Spleen (tissue), 11 donors: ENCODE measurements around the gene CDKN1C. TPM values are rescaled to one million over a fixed set of nuclear protein-coding genes. Genes with fewer than 3 reads are reported as not detected.

Experiments
- DNase-seq: peaks from one replicate; pipeline ENCODE4 v3.0.0-alpha.2; 2020
- H3K27ac ChIP-seq, 8 donors: fragments of 200-600 bp; sonication (generic) in 7 of 8; 1 replicate in 4 of 8; 2 replicates in 4 of 8; pipeline versions ENCODE4 v1.5.0 to v1.8.0; 2016 to 2021; ENCODE audit warnings: inconsistent platforms in 4 of 8, mild to moderate bottlenecking in 4 of 8, moderate library complexity in 1 of 8
- H3K27me3 ChIP-seq, 7 donors: fragments of 200-600 bp; sonication (generic) in 6 of 7; replicated peaks in 1 of 7; 1 replicate in 4 of 7; 2 replicates in 3 of 7; pipeline versions ENCODE4 v1.5.0 to v1.8.0; 2016 to 2021; ENCODE audit warnings: inconsistent platforms in 3 of 7, mild to moderate bottlenecking in 1 of 7
- H3K36me3 ChIP-seq, 6 donors: fragments of 200-600 bp; sonication (generic) in 5 of 6; 1 replicate in 4 of 6; 2 replicates in 2 of 6; pipeline versions ENCODE4 v1.5.0 to v1.8.0; 2016 to 2021; ENCODE audit warnings: inconsistent platforms in 2 of 6
- H3K4me1 ChIP-seq, 6 donors: fragments of 200-600 bp; sonication (generic) in 5 of 6; 1 replicate in 3 of 6; 2 replicates in 3 of 6; pipeline versions ENCODE4 v1.5.0 to v1.8.0; 2016 to 2021; ENCODE audit warnings: inconsistent platforms in 3 of 6
- H3K4me3 ChIP-seq, 8 donors: fragments of 200-600 bp; sonication (generic) in 7 of 8; 1 replicate in 4 of 8; 2 replicates in 4 of 8; pipeline versions ENCODE4 v1.5.0 to v1.8.0; 2016 to 2021; ENCODE audit warnings: inconsistent platforms in 4 of 8, mild to moderate bottlenecking in 4 of 8, moderate library complexity in 2 of 8
- H3K9me3 ChIP-seq, 8 donors: fragments of 200-600 bp; sonication (generic) in 7 of 8; 1 replicate in 4 of 8; 2 replicates in 4 of 8; pipeline versions ENCODE4 v1.5.0 to v1.8.0; 2016 to 2021; ENCODE audit warnings: inconsistent platforms in 4 of 8
- CTCF ChIP-seq, 11 experiments: fragments of 200-600 bp in 7 of 11; fragments of 450-650 bp in 4 of 11; sonication (generic) in 4 of 11; IDR thresholded peaks in 8 of 11; conservative IDR thresholded peaks in 3 of 11; 1 replicate in 7 of 11; 2 replicates in 4 of 11; pipeline versions ENCODE4 v1.4.0 to v1.8.0; 2016 to 2021; ENCODE audit warnings: antibody characterized with exemption in 11 of 11, inconsistent platforms in 4 of 11, mild to moderate bottlenecking in 1 of 11
- POLR2A ChIP-seq, 3 donors: fragments of 450-650 bp; IDR thresholded peaks; one replicate each; pipeline ENCODE4 v1.5.1; 2017; ENCODE audit warnings: antibody characterized with exemption in 3 of 3, mild to moderate bottlenecking in 1 of 3
- POLR2AphosphoS5 ChIP-seq, 3 donors: sonication (generic); formaldehyde crosslinking; IDR thresholded peaks; one replicate each; pipeline ENCODE4 v1.5.1; 2017; ENCODE audit warnings: antibody characterized with exemption in 3 of 3
- WGBS, 5 donors: extraction: QIAGEN DNeasy Blood & Tissue Kit in 3 of 5; methylation state at CpG; one replicate each; pipeline versions ENCODE4 v1.1.5 to v1.1.7; 2013 to 2018; 5-methylcytosine and 5-hydroxymethylcytosine counted together
- intact Hi-C: fragments of 100-400 bp; cut with DNase I; formaldehyde crosslinking; loops from one replicate; pipeline ENCODE4 v1.15.0; 2023; ENCODE audit warnings: low total_unique reads
- polyA plus RNA-seq, 3 donors: library from polyadenylated mRNA; stranded (reverse); fragments of 200-250 nt; gene quantifications; one replicate each; pipeline ENCODE4 v1.2.1, GENCODE V29; 2013
- total RNA-seq, 7 donors: library from RNA; depleted of rRNA in 3 of 7; stranded (reverse); fragments of >200 nt in 3 of 7; fragmentation: NEBNext Ultra II Directional in 4 of 7; extraction: Animal tissue kit (Norgen Biotek cat#: 25700) in 4 of 7; gene quantifications; one replicate each; pipeline versions ENCODE4 v1.1.0 to v1.2.1, GENCODE V29; 2016 to 2021
- donor health status: healthy with polysubstance abuse.
- donor health status: DM: no; HTN: no; CAD: no; lungs with moderate emphysema.
- donor health status: DM: no; HTN: no; CAD: no.
- donor health status: Bipolar disorder and iron deficiency.
- donor health status: healthy.
- donor health status: DM: no; HTN: no; CAD: no.
- donor health status: DM: yes; HTN: yes; CAD: no.

Gene CDKN1C
- total and polyA plus RNA-seq, 10 donors: 5.4 to 40.4 (median 14.2) TPM

GRCh38 chr11:2847561-2847960, 38.0 kb downstream of the CDKN1C start:
- WGBS, 5 donors: 60 to 82% (median 76%) methylated on average over 13 to 21 of the region's 21 CpGs
- Histone ChIP-seq H3K27ac (no peak overlapping the region), H3K36me3 (peaks cover 0 to 12% (median 0%) of the 10 kb centered on the region in 6 donors), H3K27me3 (no peaks in the 10 kb centered on the region), H3K4me3 (no peak overlapping the region), H3K9me3 (no peaks in the 10 kb centered on the region), H3K4me1 (peaks cover 0 to 7% (median 0%) of the 10 kb centered on the region in 6 donors)
- intact Hi-C loops: no loop called here
- no peak for TF ChIP-seq POLR2AphosphoS5 (IDR thresholded peaks at IDR 0.05)
- no peak for TF ChIP-seq CTCF (IDR thresholded peaks at IDR 0.05 in 8 of 11, conservative IDR thresholded peaks at IDR 0.05 in 3 of 11)
- TF ChIP-seq POLR2A (IDR thresholded peaks at IDR 0.05): no peak
- no peak for DNase-seq

GRCh38 chr11:2846470-2846869, 39.1 kb downstream of the CDKN1C start:
- no peak for DNase-seq
- Histone ChIP-seq H3K9me3 (no peaks in the 10 kb centered on the region), H3K27ac (no peak overlapping the region), H3K36me3 (peaks cover 0 to 12% (median 0%) of the 10 kb centered on the region in 6 donors), H3K4me1 (peaks cover 0 to 7% (median 0%) of the 10 kb centered on the region in 6 donors), H3K27me3 (no peaks in the 10 kb centered on the region), H3K4me3 (no peak overlapping the region)
- intact Hi-C loops: no loop called here
- 84 to 95% (median 91%) methylated on average over 7 to 11 of the region's 11 CpGs for WGBS, 5 donors
- no peak for TF ChIP-seq CTCF (IDR thresholded peaks at IDR 0.05 in 8 of 11, conservative IDR thresholded peaks at IDR 0.05 in 3 of 11)
- TF ChIP-seq POLR2A (IDR thresholded peaks at IDR 0.05): no peak
- no peak for TF ChIP-seq POLR2AphosphoS5 (IDR thresholded peaks at IDR 0.05)

- H3K36me3 ChIP-seq: peaks cover 0 to 12% (median 0%) of the 10 kb centered on the region in 6 donors
- intact Hi-C loops: no loop called here
- no peak overlapping the region for H3K4me3 ChIP-seq
- TF ChIP-seq POLR2A (IDR thresholded peaks at IDR 0.05) (no peak), CTCF (IDR thresholded peaks at IDR 0.05 in 8 of 11, conservative IDR thresholded peaks at IDR 0.05 in 3 of 11) (no peak), POLR2AphosphoS5 (IDR thresholded peaks at IDR 0.05) (no peak)
- WGBS, 5 donors: 79 to 85% (median 84%) methylated on average over 12 to 17 of the region's 17 CpGs
- peaks cover 0 to 7% (median 0%) of the 10 kb centered on the region in 6 donors for H3K4me1 ChIP-seq
- no peaks in the 10 kb centered on the region for H3K9me3 ChIP-seq
- no peak for DNase-seq
- H3K27me3 ChIP-seq: no peaks in the 10 kb centered on the region
- no peak overlapping the region for H3K27ac ChIP-seq
Measured at GRCh38 chr11:2846056-2846455, 39.5 kb downstream of the CDKN1C start.

- Histone ChIP-seq H3K27me3 (no peaks in the 10 kb centered on the region), H3K4me3 (no peak overlapping the region), H3K4me1 (peaks cover 0 to 7% (median 0%) of the 10 kb centered on the region in 6 donors), H3K36me3 (peaks cover 0 to 12% (median 0%) of the 10 kb centered on the region in 6 donors), H3K27ac (no peak overlapping the region), H3K9me3 (no peaks in the 10 kb centered on the region)
- 89 to 96% (median 90%) methylated on average over 9 to 12 of the region's 12 CpGs for WGBS, 5 donors
- DNase-seq: no peak
- intact Hi-C loops: no loop called here
- TF ChIP-seq POLR2AphosphoS5 (IDR thresholded peaks at IDR 0.05) (no peak), CTCF (IDR thresholded peaks at IDR 0.05 in 8 of 11, conservative IDR thresholded peaks at IDR 0.05 in 3 of 11) (no peak), POLR2A (IDR thresholded peaks at IDR 0.05) (no peak)
Measured at GRCh38 chr11:2844996-2845395, 40.6 kb downstream of the CDKN1C start.
